HEK293 (cell line): ENCODE results near the gene ATRAID.

Source experiments
- CTCF ChIA-PET: fragments of 350-600 bp; formaldehyde crosslinking; extraction: SDS; loops from one replicate; lab custom pipeline; 2021; ENCODE audit warnings: antibody characterized with exemption; lab: Yijun Ruan, JAX
- POLR2A ChIA-PET: fragments of 300-600 bp; formaldehyde crosslinking; extraction: SDS; loops from one replicate; lab custom pipeline; 2020; ENCODE audit warnings: antibody characterized with exemption, inconsistent platforms; lab: Yijun Ruan, JAX
- H3K27ac ChIP-seq: fragments of 200-500 bp; sonication (Bioruptor generic); 2 replicates; pipeline ENCODE4 v1.5.1; 2014; ENCODE audit warnings: low read depth, low read length, control low read depth, inconsistent platforms; ENCODE audit errors: extremely low read depth
- H3K36me3 ChIP-seq, 2 experiments: fragments of 200-500 bp in 1 of 2; sonication (Bioruptor generic) in 1 of 2; 1 replicate in 1 of 2; 2 replicates in 1 of 2; pipeline ENCODE4 v1.5.1; 2014 to 2017; ENCODE audit warnings: inconsistent platforms in 2 of 2, low read length in 2 of 2; ENCODE audit not compliant: control insufficient read depth in 2 of 2, insufficient read depth in 1 of 2
- H3K4me1 ChIP-seq: fragments of 200-500 bp; sonication (Bioruptor generic); 2 replicates; pipeline ENCODE4 v1.5.1; 2014; ENCODE audit warnings: mild to moderate bottlenecking, low read length, inconsistent platforms; ENCODE audit not compliant: control insufficient read depth, insufficient read depth
- H3K4me3 ChIP-seq: 2 replicates; pipeline ENCODE4 v1.5.1; 2011; ENCODE audit warnings: low read depth, mild to moderate bottlenecking, control low read depth, low read length, moderate library complexity
- H3K9me3 ChIP-seq: fragments of 200-500 bp; sonication (Bioruptor generic); 2 replicates; pipeline ENCODE4 v1.5.1; 2014; ENCODE audit warnings: low read depth, low read length, inconsistent platforms; ENCODE audit not compliant: control insufficient read depth, insufficient read depth
- EGR2 ChIP-seq: fragments of 450-650 bp; formaldehyde crosslinking; IDR thresholded peaks from 2 replicates; pipeline ENCODE4 v1.5.1; 2016; ENCODE audit warnings: low read depth, missing biosample characterization, missing genetic modification characterization
- GFI1B ChIP-seq: fragments of 450-650 bp; formaldehyde crosslinking; IDR thresholded peaks from 2 replicates; pipeline ENCODE4 v1.5.1; 2016; ENCODE audit warnings: missing biosample characterization, missing genetic modification characterization
- GLIS1 ChIP-seq: fragments of 450-650 bp; formaldehyde crosslinking; IDR thresholded peaks from 2 replicates; pipeline ENCODE4 v1.5.1; 2016; ENCODE audit warnings: missing biosample characterization, missing genetic modification characterization
- HOXC10 ChIP-seq: sonication (generic); formaldehyde crosslinking; IDR thresholded peaks from 2 replicates; pipeline ENCODE4 v1.8.1; 2023; ENCODE audit warnings: mild to moderate bottlenecking, missing genetic modification reagents
- IKZF3 ChIP-seq: fragments of 450-650 bp; IDR thresholded peaks from 2 replicates; pipeline ENCODE4 v1.5.0; 2018; ENCODE audit warnings: missing biosample characterization, mild to moderate bottlenecking, missing genetic modification characterization, moderate library complexity
- MZF1 ChIP-seq: fragments of 450-650 bp; formaldehyde crosslinking; IDR thresholded peaks from 2 replicates; pipeline ENCODE4 v1.5.1; 2017; ENCODE audit warnings: missing biosample characterization, missing genetic modification characterization, borderline replicate concordance
- RBAK ChIP-seq: fragments of 450-650 bp; formaldehyde crosslinking; IDR thresholded peaks from 2 replicates; pipeline ENCODE4 v1.5.1; 2016; ENCODE audit warnings: missing biosample characterization, missing genetic modification characterization
- SALL2 ChIP-seq: fragments of 450-650 bp; formaldehyde crosslinking; IDR thresholded peaks from 2 replicates; pipeline ENCODE4 v1.5.0; 2017; ENCODE audit warnings: missing biosample characterization, mild to moderate bottlenecking, missing genetic modification characterization, borderline replicate concordance
- ZNF157 ChIP-seq: fragments of 450-650 bp; formaldehyde crosslinking; IDR thresholded peaks from 2 replicates; pipeline ENCODE4 v1.5.1; 2016; ENCODE audit warnings: missing biosample characterization, missing genetic modification characterization
- ZNF16 ChIP-seq: fragments of 450-650 bp; formaldehyde crosslinking; IDR thresholded peaks from 2 replicates; pipeline ENCODE4 v1.5.1; 2016; ENCODE audit warnings: low read depth, missing biosample characterization, missing genetic modification characterization
- ZNF184 ChIP-seq: fragments of 450-650 bp; IDR thresholded peaks from 2 replicates; pipeline ENCODE4 v1.5.1; 2018; ENCODE audit warnings: missing biosample characterization, mild to moderate bottlenecking, missing genetic modification characterization
- ZNF19 ChIP-seq: fragments of 450-650 bp; formaldehyde crosslinking; IDR thresholded peaks from 2 replicates; pipeline ENCODE4; 2016; ENCODE audit warnings: missing biosample characterization, missing genetic modification characterization, low read depth
- ZNF223 ChIP-seq: fragments of 450-650 bp; formaldehyde crosslinking; IDR thresholded peaks from 2 replicates; pipeline ENCODE4 v1.5.1; 2016; ENCODE audit warnings: missing biosample characterization, missing genetic modification characterization
- ZNF24 ChIP-seq: fragments of 450-650 bp; formaldehyde crosslinking; IDR thresholded peaks from 2 replicates; pipeline ENCODE4 v1.5.1; 2016; ENCODE audit warnings: missing biosample characterization, missing genetic modification characterization
- ZNF274 ChIP-seq, 2 experiments: fragments of 200-500 bp in 1 of 2; fragments of 450-650 bp in 1 of 2; sonication (Bioruptor generic) in 1 of 2; formaldehyde crosslinking in 1 of 2; IDR thresholded peaks; 2 replicates each; pipeline versions ENCODE4 v1.5.1 to v1.6.1; 2014 to 2016; ENCODE audit warnings: borderline replicate concordance in 1 of 2, inconsistent platforms in 1 of 2, low read length in 1 of 2, missing biosample characterization in 1 of 2, missing genetic modification characterization in 1 of 2
- ZNF335 ChIP-seq: fragments of 450-650 bp; formaldehyde crosslinking; conservative IDR thresholded peaks from 2 replicates; pipeline ENCODE4 v1.5.1; 2016; ENCODE audit warnings: missing biosample characterization, missing genetic modification characterization
- ZNF362 ChIP-seq: fragments of 450-650 bp; formaldehyde crosslinking; IDR thresholded peaks from 2 replicates; pipeline ENCODE4 v1.5.1; 2016; ENCODE audit warnings: missing biosample characterization, missing genetic modification characterization
- ZNF391 ChIP-seq: fragments of 450-650 bp; formaldehyde crosslinking; IDR thresholded peaks from 2 replicates; pipeline ENCODE4 v1.5.1; 2016; ENCODE audit warnings: low read depth, missing biosample characterization, missing genetic modification characterization, borderline replicate concordance
- ZNF48 ChIP-seq: fragments of 450-650 bp; formaldehyde crosslinking; IDR thresholded peaks from 2 replicates; pipeline ENCODE4 v1.5.1; 2016; ENCODE audit warnings: missing biosample characterization, missing genetic modification characterization
- ZNF501 ChIP-seq: fragments of 450-650 bp; formaldehyde crosslinking; IDR thresholded peaks from 2 replicates; pipeline ENCODE4 v1.5.1; 2016; ENCODE audit warnings: missing biosample characterization, missing genetic modification characterization
- ZNF510 ChIP-seq: fragments of 450-650 bp; formaldehyde crosslinking; IDR thresholded peaks from 2 replicates; pipeline ENCODE4 v1.5.1; 2018; ENCODE audit warnings: mild to moderate bottlenecking, missing genetic modification characterization, missing biosample characterization; ENCODE audit not compliant: insufficient replicate concordance
- ZNF544 ChIP-seq: fragments of 450-650 bp; formaldehyde crosslinking; IDR thresholded peaks from 2 replicates; pipeline ENCODE4 v1.5.0; 2017; ENCODE audit warnings: missing biosample characterization, missing genetic modification characterization
- ZNF555 ChIP-seq: fragments of 450-650 bp; formaldehyde crosslinking; conservative IDR thresholded peaks from 2 replicates; pipeline ENCODE4 v1.5.1; 2017; ENCODE audit warnings: missing biosample characterization, mild to moderate bottlenecking, missing genetic modification characterization, inconsistent platforms
- ZNF558 ChIP-seq: fragments of 450-650 bp; formaldehyde crosslinking; IDR thresholded peaks from 2 replicates; pipeline ENCODE4 v1.5.1; 2016; ENCODE audit warnings: missing biosample characterization, missing genetic modification characterization
- ZNF560 ChIP-seq: fragments of 450-650 bp; formaldehyde crosslinking; IDR thresholded peaks from 2 replicates; pipeline ENCODE4 v1.5.1; 2017; ENCODE audit warnings: missing biosample characterization, missing genetic modification characterization, borderline replicate concordance
- ZNF600 ChIP-seq: fragments of 450-650 bp; formaldehyde crosslinking; IDR thresholded peaks from 2 replicates; pipeline ENCODE4 v1.5.1; 2016; ENCODE audit warnings: missing biosample characterization, missing genetic modification characterization
- ZNF621 ChIP-seq: fragments of 450-650 bp; formaldehyde crosslinking; IDR thresholded peaks from 2 replicates; pipeline ENCODE4 v1.5.1; 2017; ENCODE audit warnings: missing biosample characterization, missing genetic modification characterization
- ZNF624 ChIP-seq: fragments of 450-650 bp; formaldehyde crosslinking; IDR thresholded peaks from 2 replicates; pipeline ENCODE4 v1.5.1; 2017; ENCODE audit warnings: missing biosample characterization, missing genetic modification characterization
- ZNF701 ChIP-seq: fragments of 450-650 bp; formaldehyde crosslinking; IDR thresholded peaks from 2 replicates; pipeline ENCODE4 v1.5.1; 2016; ENCODE audit warnings: missing biosample characterization, missing genetic modification characterization
- TF ChIP-seq, protein P1 (sequence below): fragments of 450-650 bp; formaldehyde crosslinking; IDR thresholded peaks from 2 replicates; pipeline ENCODE4 v1.5.1; 2016; ENCODE audit warnings: missing biosample characterization, missing genetic modification characterization
- TF ChIP-seq, protein P2 (sequence below): fragments of 450-650 bp; formaldehyde crosslinking; IDR thresholded peaks from 2 replicates; pipeline ENCODE4 v1.5.1; 2016; ENCODE audit warnings: missing biosample characterization, missing genetic modification characterization

Gene ATRAID

GRCh38 chr2:27217173-27218121 lies 5.6 kb downstream of the ATRAID start, which contains the start of gene CAD:
Gene CAD, plus strand, starts transcription at chr2:27217369. Its CDS starts 183 bp downstream, at chr2:27217552.
- Histone ChIP-seq H3K9me3 (no peaks in the 10 kb centered on the region), H3K27ac (peak within 1 kb of the TSS; percentile 86), H3K4me1 (no peaks in the 10 kb centered on the region; the same call in 1 of the 2 replicates), H3K4me3 (peak within 1 kb of the TSS; percentile 72), H3K36me3 (peaks cover 20 to 80% of the 10 kb centered on the region in 2 experiments; a peak in 2 of 3 replicates)
- CTCF ChIA-PET: interaction anchor here (1.3 to 2.8 kb wide), 3 partner anchors 12 to 86 kb away, joined by 4 to 8 read pairs (median 8); no protein-coding TSS in a partner anchor
- POLR2A ChIA-PET: interaction anchor here (0.6 to 1.5 kb wide), 4 partner anchors 8 to 167 kb away, joined by 3 read pairs; no protein-coding TSS in a partner anchor
- peak; percentile 99 for TF ChIP-seq ZNF335 (tag by site-specific recombination)
- no peak for TF ChIP-seq ZNF624 (tag by site-specific recombination)
- TF ChIP-seq ZNF701 (tag by site-specific recombination): no peak
- TF ChIP-seq, protein P1, sequence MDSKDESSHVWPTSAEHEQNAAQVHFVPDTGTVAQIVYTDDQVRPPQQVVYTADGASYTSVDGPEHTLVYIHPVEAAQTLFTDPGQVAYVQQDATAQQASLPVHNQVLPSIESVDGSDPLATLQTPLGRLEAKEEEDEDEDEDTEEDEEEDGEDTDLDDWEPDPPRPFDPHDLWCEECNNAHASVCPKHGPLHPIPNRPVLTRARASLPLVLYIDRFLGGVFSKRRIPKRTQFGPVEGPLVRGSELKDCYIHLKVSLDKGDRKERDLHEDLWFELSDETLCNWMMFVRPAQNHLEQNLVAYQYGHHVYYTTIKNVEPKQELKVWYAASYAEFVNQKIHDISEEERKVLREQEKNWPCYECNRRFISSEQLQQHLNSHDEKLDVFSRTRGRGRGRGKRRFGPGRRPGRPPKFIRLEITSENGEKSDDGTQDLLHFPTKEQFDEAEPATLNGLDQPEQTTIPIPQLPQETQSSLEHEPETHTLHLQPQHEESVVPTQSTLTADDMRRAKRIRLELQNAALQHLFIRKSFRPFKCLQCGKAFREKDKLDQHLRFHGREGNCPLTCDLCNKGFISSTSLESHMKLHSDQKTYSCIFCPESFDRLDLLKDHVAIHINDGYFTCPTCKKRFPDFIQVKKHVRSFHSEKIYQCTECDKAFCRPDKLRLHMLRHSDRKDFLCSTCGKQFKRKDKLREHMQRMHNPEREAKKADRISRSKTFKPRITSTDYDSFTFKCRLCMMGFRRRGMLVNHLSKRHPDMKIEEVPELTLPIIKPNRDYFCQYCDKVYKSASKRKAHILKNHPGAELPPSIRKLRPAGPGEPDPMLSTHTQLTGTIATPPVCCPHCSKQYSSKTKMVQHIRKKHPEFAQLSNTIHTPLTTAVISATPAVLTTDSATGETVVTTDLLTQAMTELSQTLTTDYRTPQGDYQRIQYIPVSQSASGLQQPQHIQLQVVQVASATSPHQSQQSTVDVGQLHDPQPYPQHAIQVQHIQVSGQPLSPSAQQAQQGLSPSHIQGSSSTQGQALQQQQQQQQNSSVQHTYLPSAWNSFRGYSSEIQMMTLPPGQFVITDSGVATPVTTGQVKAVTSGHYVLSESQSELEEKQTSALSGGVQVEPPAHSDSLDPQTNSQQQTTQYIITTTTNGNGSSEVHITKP: peak; percentile 91
- TF ChIP-seq GFI1B: no peak
- no peak for TF ChIP-seq ZNF223 (tag by site-specific recombination)
- TF ChIP-seq RBAK (tag by site-specific recombination): no peak
- no peak for TF ChIP-seq EGR2 (tag by site-specific recombination)
- TF ChIP-seq IKZF3 (tag by site-specific recombination): no peak
- no peak for TF ChIP-seq ZNF510 (tag by site-specific recombination)
- TF ChIP-seq GLIS1 (tag by site-specific recombination): 0 out of 2 replicates have a peak, but pooled peaks have one; percentile 24
- TF ChIP-seq ZNF544 (tag by site-specific recombination): no peak
- TF ChIP-seq MZF1 (tag by site-specific recombination): no peak
- TF ChIP-seq ZNF184 (tag by site-specific recombination): no peak
- peak; percentile 91 for TF ChIP-seq ZNF501
- no peak for TF ChIP-seq ZNF24 (tag by site-specific recombination)
- no peak for TF ChIP-seq ZNF48
- TF ChIP-seq ZNF600: 0 out of 2 replicates have a peak, but pooled peaks have one; percentile 47
- no peak for TF ChIP-seq SALL2 (tag by site-specific recombination)
- no peak for TF ChIP-seq ZNF16 (tag by site-specific recombination)
- no peak for TF ChIP-seq ZNF558 (tag by site-specific recombination)
- TF ChIP-seq ZNF555 (tag by site-specific recombination): no peak
- TF ChIP-seq ZNF19 (tag by site-specific recombination): no peak
- peak; percentile 54; the same call in 1 of the 2 replicates for TF ChIP-seq ZNF362
- TF ChIP-seq, protein P2, sequence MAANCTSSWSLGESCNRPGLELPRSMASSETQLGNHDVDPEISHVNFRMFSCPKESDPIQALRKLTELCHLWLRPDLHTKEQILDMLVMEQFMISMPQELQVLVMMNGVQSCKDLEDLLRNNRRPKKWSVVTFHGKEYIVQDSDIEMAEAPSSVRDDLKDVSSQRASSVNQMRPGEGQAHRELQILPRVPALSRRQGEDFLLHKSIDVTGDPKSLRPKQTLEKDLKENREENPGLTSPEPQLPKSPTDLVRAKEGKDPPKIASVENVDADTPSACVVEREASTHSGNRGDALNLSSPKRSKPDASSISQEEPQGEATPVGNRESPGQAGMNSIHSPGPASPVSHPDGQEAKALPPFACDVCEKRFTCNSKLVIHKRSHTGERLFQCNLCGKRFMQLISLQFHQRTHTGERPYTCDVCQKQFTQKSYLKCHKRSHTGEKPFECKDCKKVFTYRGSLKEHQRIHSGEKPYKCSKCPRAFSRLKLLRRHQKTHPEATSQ: no peak
- TF ChIP-seq ZNF157 (tag by site-specific recombination): no peak
- no peak for TF ChIP-seq ZNF274 (IDR thresholded peaks at IDR 0.05; ENCODE audit: low read length)
- no peak for TF ChIP-seq ZNF274 (tag by site-specific recombination; IDR thresholded peaks at IDR 0.05; ENCODE audit: borderline replicate concordance)
- no peak for TF ChIP-seq ZNF560 (tag by site-specific recombination)
- no peak for TF ChIP-seq ZNF621
- peak; percentile 65; the same call in 1 of the 2 replicates for TF ChIP-seq ZNF391 (tag by site-specific recombination)
- TF ChIP-seq HOXC10 (CRISPR knock-in tag): no peak
